GM12801 (cell line): ENCODE results near the gene CADM2.

Experiments used
- TF ChIP-seq, protein P1 (sequence below): IDR thresholded peaks from one replicate; pipeline ENCODE4 v1.5.1; 2011; ENCODE audit warnings: control low read depth; ENCODE audit not compliant: insufficient read length; ENCODE audit errors: extremely low read depth

The CADM2 gene

DNA sequence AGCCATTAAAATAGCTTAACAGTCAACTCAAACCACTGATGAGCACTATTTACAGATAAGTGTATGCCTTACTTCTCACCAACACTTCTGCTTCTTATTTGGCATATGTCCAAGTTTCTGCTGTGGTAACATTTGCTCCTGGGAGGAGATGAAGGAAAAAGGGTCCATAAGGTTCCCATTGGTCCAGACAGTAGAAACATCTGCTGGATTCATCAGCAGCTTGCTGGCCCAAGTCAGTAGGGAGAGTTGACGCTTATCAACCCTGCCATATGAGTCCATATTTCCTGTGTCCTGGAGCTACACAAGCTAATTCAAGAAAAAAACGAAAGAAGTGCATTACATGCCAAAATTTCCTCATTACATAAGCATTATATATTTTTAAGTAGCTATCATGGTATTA is 824.5 kb downstream of the CADM2 start:
- TF ChIP-seq, protein P1, sequence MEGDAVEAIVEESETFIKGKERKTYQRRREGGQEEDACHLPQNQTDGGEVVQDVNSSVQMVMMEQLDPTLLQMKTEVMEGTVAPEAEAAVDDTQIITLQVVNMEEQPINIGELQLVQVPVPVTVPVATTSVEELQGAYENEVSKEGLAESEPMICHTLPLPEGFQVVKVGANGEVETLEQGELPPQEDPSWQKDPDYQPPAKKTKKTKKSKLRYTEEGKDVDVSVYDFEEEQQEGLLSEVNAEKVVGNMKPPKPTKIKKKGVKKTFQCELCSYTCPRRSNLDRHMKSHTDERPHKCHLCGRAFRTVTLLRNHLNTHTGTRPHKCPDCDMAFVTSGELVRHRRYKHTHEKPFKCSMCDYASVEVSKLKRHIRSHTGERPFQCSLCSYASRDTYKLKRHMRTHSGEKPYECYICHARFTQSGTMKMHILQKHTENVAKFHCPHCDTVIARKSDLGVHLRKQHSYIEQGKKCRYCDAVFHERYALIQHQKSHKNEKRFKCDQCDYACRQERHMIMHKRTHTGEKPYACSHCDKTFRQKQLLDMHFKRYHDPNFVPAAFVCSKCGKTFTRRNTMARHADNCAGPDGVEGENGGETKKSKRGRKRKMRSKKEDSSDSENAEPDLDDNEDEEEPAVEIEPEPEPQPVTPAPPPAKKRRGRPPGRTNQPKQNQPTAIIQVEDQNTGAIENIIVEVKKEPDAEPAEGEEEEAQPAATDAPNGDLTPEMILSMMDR, result no peak

DNA sequence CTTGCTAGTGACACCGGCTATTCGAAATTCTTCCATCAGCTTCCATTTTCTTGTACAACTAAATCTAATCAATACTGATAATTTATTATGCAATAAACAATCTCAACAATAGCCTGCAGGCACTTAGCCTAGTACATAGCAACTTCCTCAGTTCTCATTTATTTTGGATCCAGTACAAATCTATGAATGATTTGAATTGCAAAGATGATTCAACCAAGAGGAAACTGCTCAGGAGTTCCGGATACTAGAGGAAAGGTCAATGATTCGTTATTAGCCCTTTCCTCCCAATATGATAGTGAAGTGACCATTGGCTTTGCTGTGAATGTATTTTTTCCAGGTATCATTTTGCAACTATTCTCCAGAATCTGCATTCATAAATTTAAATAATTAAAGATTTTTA is 827.0 kb downstream of the CADM2 start:
- TF ChIP-seq, protein P1, result no peak

DNA sequence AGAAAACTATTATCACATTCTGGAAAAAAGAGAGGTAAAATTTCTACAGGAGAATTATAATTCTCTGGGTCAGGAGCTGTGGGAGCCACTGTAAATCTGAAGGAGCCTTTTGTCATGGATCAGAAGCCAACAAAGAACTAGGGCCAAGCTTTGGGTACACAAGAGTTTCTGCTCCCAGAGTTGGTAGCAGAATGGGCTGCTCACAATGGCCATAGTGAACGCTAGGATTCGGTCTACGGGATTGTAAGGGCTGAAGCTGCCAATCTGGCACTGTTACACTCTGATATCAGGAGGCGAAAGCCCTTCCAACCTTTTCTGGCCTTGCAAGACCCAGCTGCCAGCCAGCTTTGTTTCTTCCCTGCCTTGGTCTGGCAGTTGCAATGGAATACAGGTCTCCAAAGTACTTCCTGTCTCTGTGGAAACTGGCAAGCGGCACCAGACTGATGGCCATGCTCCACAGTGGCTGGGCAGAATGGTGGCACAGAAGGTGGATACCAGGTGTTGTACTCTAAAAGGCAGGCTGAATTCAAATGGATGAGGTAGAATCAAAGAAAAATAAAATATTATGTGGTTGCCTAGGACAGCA is 831.7 kb downstream of the CADM2 start:
- TF ChIP-seq, protein P1, result no peak

DNA sequence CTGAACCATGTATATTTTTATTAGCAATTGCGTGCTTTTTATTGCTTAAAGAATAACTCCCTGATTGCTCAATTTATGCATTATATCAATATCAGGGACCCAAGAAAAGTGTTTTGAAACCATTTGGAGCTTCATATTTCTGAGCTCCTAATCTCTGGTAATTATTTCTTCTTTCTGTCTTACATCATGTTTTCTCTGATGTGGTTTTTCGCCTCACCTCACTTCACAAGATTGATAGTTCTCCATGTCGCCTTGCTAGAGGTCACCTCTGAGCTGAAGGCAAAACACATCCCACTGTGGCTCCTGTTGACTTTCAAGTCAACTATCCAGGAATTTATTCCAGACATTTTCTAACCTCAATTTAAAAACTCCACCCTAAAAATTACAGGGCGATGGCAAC is 837.4 kb downstream of the CADM2 start:
- TF ChIP-seq, protein P1, result no peak

DNA sequence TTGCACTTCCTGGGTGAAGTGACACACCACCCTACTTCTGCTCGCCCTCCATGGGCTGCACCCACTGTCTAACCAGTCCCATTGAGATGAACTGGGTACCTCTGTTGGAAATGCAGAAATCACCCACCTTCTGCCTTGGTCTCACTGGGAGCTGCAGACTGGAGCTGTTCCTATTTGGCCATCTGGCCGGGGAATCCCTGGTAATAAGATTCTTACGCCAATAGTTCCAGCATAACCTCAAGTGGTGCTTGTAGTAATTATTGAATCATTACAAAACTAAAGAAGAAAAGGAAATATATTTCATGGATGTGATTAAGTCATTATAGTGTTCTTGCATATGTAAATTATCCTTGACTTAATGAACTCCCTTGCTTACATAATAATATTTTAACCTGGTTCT is 841.9 kb downstream of the CADM2 start:
- TF ChIP-seq, protein P1, result no peak

DNA sequence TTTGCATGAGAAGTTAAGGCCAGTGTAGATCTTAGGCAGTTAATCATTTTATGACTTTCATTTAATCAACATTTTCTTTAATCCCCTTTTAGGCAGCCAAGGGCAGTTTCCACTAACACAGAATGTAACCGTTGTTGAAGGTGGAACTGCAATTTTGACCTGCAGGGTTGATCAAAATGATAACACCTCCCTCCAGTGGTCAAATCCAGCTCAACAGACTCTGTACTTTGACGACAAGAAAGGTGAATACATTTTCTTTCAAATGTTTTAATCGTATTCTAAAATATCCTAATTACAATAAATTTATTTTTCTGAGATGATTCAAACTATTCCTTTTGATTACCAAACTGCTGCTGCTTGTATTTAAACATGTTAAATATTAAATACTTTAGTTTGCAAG is 843.2 kb downstream of the CADM2 start:
- TF ChIP-seq, protein P1, result no peak

DNA sequence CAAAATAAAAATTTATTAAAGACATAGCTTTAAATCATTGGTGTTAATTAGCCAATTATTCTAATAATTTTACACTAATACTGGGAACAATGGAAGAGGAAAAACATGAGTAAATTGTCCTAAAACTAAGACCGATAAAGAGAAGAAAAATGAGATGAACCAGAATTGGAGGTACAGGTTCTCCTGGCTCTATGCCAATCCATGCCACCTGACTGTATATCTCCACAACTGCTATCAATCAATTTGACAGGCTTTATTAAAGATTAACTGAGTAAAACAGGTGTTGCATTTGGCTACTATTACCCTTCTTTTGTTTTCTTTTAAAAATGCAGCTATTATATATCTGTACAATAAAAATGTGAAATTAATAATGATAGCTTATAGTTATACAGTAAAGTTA is 850.0 kb downstream of the CADM2 start:
- TF ChIP-seq, protein P1, result no peak
